NCI-H2227 treated with DMSO at 0.1 percent for 48 hours (cell line): Measurements from ENCODE around the gene ABHD12.
"Not testable (repeated sequence)": the region's sequence is repeated elsewhere in the genome, so short reads cannot be mapped to it uniquely, and the experiment has no call there.

Experiments
- DNase-seq: peaks from one replicate; lab custom pipeline; 2025; lab: John Stamatoyannopoulos, UW

ABHD12 gene

GRCh38 chr20:25277051-25277801 is 113.4 kb downstream of the ABHD12 start:
- DNase-seq, result no peak

DNA sequence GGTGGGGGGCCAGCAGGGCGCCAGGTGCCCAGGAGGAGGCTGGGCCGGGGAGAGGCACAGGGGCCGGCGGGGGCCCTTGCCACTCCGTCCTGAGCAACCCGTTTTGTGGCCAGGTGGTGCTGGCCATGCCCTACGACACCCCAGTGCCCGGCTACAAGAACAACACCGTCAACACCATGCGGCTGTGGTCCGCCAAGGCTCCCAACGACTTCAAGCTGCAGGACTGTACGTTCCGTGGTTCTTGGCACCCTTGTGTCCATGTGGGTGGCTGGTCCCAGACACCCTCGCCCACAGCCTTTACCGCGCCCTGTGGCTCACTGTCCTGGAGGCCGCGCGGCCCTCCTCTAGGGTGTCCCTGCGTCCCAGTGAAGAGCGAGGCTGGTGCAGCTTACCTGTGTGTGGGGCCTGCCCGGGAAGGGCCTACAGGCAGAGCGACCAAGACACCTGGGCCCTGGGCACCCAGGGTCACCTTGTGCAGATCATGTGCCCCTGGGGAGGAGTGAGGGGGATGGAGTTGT is 114.0 kb downstream of the ABHD12 start:
- no peak for DNase-seq

DNA sequence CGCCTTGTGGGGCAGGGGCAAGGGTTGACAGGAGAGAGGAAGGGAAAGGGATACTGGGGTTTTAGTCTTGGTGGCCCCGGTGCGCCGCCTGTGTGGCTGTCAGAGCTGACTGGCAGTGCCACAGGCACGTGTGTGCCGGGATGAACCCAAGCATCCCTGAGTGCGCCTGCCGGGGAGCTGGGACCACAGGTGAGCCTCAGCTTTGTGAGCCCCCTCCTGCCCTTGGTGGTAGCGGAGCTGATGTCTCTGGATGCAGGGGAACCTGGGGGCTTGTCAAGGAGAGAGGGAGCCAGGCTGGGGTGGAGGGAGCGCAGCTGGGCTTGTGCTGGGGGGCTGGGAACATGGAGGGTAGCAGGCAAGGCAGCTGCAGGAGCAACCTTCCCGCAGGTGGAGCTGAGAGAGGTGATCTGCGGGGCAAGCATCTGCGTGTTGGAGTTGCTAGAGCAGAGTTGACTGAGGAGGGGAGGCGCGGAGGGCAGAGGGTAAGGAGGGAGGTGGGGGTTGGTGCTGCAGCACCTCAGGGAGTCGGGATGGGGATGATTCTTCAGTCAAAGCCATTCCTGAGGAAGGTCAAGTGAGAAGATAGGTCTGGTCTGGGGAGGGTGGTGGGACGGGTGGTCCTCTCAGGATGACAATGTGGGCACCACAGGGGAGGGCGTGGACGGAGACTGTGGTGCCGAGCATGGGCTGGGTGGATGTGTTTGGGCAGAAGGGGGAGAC is 114.7 kb downstream of the ABHD12 start:
- DNase-seq, result no peak

DNA sequence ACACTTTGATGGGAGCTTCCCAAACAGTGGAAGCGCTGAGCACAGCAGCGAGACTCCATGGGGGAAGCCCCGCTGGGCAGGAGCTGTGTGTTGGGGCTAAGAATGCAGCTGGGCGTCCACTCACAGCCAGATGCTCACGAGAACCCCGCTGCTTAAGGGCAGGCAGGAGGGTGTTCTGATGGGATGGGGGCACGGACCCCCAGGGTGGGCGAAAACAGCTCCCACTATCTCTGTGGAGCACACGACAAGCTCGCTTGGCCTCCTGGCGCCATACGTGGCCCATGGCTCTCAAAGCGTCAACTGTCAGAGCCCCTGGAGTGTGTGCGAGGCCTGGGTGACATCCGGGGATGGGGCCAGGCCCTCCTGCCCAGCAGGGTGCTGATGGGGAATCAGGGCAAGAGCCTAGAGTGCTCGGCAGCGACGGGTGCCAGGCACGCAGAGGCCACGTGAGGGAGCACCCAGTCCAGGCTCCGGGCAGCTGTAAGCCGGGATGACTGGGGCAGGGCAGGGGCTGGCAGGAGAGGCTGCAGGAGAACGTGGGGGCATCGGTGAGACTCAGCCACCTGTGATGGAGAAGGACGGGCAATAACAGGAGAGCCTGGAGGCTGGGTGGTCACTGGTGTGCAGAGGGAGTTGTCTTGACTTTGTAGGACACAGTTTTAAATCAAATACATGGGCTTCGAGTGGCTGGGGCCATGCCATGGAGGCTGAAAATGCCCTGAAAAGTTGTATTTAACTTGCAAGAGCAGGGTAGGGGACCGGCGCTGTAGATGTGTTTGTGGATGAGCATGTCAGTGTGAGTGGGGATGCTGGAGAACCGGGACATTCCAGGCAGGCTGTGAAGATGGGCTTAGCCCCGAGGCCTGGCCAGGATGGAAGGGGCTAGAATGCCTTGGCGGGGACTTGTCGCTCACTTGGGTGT is 115.5 kb downstream of the ABHD12 start:
- no peak for DNase-seq

GRCh38 chr20:25274481-25274880 is 116.2 kb downstream of the ABHD12 start:
- no peak for DNase-seq

- DNase-seq, result no peak
Measured at GRCh38 chr20:25273541-25274358, 116.9 kb downstream of the ABHD12 start.

GRCh38 chr20:25273046-25273445 is 117.6 kb downstream of the ABHD12 start:
- DNase-seq, result no peak

- no peak for DNase-seq
Measured at GRCh38 chr20:25272223-25273000, 118.2 kb downstream of the ABHD12 start.

DNA sequence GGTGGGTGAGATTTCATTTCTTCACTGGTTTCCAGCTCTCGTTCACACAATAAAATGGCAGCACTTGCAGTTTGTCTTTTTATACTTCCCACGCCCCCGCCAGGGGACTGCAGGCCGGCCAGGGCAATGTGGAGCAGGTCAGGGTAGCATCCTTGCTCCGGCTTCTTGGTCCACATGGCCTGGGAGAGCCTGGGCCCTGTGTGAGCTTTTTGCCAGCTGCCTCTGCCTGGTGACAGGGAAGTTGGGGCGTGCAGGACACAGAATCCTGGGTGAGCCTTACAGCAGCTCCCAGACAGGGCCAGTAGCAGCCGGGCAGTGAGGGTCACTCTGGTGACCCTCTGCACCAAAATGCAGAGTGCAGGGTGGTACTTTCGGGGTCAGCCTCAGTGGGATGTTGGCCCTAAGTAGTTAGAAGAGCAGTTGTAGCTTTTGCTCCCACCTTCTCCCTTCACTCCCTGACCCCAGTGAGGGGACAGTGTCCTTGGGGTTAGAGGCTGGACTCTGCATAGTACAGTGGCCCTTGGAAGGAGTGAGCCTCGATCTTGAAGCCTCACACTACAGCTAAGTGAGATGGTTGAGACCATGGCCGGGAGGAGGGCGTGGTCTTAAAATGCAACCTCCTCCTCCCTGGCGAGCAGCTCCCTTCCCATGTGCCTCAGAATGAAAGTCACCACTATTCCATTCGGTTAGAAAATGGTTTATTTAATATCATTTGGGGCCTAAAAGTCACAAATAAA is 119.0 kb downstream of the ABHD12 start:
- no peak for DNase-seq

DNA sequence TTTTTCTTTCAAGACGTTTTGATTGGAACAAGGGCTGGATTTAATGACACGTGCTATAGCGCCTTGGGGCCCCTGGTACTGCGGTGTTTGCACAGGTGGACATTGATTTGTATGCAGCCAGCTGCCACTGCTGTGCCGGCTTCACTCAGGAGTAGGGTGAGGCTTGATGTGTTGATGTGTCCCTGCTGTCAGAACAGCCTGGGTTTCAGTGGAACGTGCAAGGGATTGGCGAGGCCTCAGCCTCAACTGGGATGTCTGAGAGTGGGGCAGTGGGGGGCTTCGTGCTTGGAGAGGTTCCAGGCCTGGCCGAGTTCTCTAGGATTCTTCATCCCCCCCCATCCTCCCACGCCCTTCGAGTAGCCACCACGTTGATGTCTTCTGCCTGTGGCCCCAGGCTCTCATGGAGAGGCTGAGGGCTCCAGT is 119.8 kb downstream of the ABHD12 start:
- no peak for DNase-seq

DNA sequence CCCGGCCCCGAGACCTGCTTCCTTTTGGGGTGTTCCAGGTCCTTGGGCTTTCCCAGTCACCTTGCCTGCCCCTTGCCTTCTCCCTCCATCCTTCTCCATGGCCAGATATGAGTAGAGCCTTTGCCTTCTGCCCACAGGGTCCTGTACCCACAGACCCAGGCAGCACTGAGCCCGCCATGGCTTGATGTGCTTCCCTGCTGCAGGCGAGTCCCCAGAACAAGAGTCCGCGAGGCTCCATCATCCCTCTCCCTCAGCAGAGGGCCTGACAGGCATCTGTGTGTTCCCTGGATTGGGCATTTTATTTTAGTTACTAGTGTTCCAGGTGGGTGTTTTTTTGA is 120.8 kb downstream of the ABHD12 start:
- no peak for DNase-seq

DNA sequence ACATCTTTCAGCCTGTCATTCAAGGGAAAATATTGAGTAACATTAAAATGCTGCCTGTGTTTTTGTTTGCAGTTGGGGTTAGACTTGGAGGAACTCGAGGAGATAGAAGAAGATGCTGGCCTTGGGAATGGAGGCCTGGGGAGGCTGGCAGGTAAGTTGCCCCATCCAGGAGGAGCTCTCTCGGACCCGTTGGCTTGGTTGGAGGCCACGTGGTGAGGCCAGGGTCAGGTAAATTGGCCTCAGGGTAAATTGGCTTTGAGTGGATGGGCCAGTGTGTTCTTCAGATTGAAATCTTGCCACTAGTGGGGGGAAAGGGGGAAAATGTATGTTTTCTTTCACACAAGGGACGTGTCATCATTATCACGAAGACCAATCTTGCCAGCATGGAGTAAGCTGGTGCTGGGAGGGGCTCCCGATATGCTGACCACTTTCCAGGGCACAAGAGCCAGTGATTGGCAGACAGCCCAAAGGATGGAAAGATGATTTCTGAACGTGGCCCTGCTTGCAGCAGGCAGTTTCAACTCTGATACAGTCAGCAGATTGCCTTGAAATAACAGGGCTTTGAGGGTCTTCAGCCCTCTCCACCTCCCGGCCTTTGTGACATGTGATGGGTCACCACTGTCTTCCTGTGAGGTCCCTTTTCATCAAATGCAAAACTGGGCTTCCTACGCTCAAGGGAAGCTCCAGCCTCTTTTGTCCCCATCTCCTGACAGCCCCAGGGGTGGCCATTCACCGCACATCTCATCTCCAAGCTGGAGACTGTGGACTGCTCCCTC is 121.4 kb downstream of the ABHD12 start:
- DNase-seq, result no peak

DNA sequence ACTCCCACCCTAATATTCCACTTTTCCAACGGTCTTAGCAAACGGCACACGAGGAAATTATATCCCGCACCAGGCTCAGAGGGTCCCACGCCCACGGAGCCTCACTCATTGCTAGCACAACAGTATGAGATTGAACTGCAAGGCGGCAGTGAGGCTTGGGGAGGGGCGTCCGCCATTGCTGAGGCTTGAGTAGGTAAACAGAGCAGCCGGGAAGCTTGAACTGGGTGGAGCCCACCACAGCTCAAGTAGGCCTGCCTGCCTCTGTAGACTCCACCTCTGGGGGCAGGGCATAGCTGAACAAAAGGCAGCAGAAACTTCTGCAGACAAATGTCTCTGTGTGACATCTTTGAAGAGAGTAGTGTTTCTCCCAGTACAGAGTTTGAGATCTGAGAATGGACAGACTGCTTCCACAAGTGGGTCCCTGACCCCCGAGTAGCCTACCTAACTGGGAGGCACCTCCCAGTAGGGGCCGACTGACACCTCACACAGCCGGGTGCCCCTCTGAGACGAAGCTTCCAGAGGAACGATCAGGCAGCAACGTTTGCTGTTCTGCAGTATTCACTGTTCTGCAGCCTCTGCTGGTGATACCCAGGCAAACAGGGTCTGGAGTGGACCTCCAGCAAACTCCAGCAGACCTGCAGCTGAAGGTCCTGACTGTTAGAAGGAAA is 129.7 kb downstream of the ABHD12 start:
- DNase-seq, result not testable (repeated sequence)

- DNase-seq, result no peak
Measured at GRCh38 chr20:25259788-25260254, 130.8 kb downstream of the ABHD12 start.

GRCh38 chr20:25259358-25259757 is 131.3 kb downstream of the ABHD12 start:
- no peak for DNase-seq

DNA sequence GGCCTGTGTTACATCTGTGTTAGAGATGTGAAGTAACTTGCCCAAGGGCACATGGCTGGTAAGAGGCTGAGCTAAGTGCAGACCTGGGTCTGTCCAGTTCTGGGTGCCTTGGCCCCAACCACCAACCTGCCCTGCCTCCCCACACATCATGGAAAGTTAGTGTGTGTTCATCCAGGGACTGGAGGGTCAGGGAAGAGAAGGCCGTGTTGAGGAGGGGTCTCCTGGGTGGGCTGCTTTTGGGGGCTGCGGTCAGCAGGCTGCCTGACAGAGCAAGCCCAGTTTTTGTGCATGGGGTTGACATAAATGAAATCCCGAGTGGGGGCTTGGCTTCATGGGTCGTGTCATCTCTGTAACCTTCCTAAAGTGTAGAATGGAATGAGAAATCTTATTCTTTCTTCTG is 131.8 kb downstream of the ABHD12 start:
- no peak for DNase-seq

DNA sequence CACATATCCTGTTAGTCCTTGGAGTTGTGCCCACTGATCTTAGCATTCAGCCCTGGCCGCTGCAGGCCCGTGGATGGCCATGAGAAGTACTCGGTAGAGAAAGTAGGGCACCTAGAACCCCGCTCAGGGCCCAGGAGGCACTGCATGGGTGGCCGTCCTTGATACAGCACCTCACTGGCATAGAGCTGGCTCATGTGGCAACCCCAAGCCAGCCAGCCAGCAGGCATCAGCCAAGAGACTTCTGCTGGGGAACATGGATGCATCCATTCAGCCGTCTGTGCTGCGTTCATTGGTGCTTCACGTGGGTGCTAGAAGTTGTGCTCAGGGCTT is 132.2 kb downstream of the ABHD12 start:
- DNase-seq, result no peak

DNA sequence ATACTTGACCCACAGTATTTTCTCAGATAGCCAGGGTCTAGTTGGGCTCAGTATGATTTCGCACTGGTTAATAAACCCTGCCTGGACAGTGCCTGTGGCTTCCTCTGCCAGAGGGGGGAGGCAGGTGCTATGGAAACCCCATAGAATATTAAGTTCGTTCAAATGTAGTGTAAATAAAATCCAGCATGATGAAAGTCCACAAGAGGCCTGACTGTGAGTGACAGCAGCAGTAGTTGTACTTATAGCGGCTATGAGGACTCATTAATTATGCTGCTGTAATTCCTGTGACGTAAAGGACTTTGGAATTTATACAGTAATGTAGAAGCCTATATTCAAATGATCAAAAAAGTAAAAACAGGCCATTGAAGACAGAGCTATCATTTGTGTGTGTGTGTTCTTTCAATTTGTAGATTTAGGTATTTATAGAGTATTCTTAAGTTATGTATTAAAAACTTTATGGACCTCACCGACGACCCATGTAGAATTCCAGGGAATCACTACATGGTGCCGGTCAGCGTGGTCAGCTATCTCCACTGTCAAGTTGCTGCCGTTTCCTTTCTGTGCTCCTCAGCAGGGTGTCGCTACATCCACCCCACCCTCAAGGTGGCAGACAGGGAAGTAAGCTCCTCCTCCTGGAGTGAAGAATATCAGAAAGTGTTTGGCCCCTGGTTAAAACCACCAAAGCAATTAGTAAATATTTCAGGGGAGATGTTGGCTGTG is 132.7 kb downstream of the ABHD12 start:
- DNase-seq, result no peak
